ENCODE data around the gene MOGAT1.
"Not testable (repeated sequence)": the region's sequence is repeated elsewhere in the genome, so short reads cannot be mapped to it uniquely, and the experiment has no call there.

Gene MOGAT1

DNA sequence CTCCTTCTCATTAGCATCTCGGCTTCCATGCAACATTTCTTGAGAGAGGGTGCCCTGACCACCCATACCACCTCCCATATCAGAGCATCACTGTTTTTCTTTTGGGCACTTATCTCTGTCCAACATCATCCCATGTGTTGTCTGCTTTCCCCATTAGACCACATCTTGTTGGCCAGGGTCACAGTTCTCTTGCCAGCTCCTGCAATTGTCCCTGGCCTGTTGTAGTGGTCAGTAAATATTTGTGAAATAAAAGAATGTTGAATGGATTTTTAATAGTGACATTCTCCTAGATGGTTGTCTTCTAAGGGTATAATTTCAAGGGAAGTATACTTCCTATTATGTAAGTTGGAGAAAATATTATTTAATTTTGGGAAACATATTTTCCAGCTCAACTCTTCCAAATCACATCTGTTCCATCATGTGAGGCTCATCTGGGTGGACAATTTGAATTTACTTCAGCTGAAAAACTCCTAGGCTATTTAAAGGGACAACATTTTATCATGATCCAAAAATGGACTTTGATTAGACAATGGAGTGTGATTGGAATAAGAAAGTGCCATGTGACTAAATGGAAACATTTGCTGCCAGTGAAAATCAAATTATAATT lies 83.0 kb downstream of the MOGAT1 start:
- H3K4me1 ChIP-seq (ENCODE audit: control insufficient read depth, insufficient read depth, low read length), result peaks cover 2% of the 10 kb centered on the region; the same call in 1 of the 2 replicates
- no peaks in the 10 kb centered on the region for H3K27me3 ChIP-seq (ENCODE audit: control insufficient read depth, insufficient read depth, low read length)
- DNase-seq (ENCODE audit: low read depth, low spot score), result no peak
- no peaks in the 10 kb centered on the region for H3K9me3 ChIP-seq (ENCODE audit: control insufficient read depth, insufficient read depth, low read length)
- no peak overlapping the region for H3K27ac ChIP-seq (ENCODE audit: low read length)
- H3K36me3 ChIP-seq (ENCODE audit: control insufficient read depth, insufficient read depth, low read length), result no peaks in the 10 kb centered on the region
- H3K4me3 ChIP-seq (ENCODE audit: low read length), result no peak overlapping the region
- WGBS (ENCODE audit: insufficient coverage, insufficient read length), result no CpG with 5 or more reads among the region's 1 CpG

DNA sequence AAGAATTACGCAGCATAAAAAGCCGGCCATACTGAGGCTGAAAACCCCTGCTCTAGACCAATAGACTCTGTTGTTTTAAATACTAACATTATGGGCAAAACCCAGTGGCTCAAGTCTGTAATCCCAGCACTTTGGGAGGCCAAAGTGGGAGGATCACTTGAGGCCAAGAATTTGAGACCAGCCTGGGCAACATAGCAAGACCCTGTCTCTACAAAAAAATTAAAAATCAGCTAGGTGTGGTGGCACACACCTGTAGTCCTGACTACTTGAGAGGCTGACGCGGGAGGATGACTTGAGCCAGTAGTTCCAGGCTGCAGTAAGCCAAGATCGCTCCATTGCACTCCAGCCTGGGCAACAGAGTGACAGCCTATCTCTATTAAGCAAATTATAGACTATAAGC lies 84.1 kb downstream of the MOGAT1 start:
- H3K27me3 ChIP-seq (ENCODE audit: control insufficient read depth, insufficient read depth, low read length); H3K9me3 ChIP-seq (ENCODE audit: control insufficient read depth, insufficient read depth, low read length); H3K4me1 ChIP-seq (ENCODE audit: control insufficient read depth, insufficient read depth, low read length); H3K27ac ChIP-seq (ENCODE audit: low read length); H3K36me3 ChIP-seq (ENCODE audit: control insufficient read depth, insufficient read depth, low read length); DNase-seq (ENCODE audit: low read depth, low spot score); H3K4me3 ChIP-seq (ENCODE audit: low read length): not testable (repeated sequence)
- no CpG with 5 or more reads among the region's 5 CpGs for WGBS (ENCODE audit: insufficient coverage, insufficient read length)

DNA sequence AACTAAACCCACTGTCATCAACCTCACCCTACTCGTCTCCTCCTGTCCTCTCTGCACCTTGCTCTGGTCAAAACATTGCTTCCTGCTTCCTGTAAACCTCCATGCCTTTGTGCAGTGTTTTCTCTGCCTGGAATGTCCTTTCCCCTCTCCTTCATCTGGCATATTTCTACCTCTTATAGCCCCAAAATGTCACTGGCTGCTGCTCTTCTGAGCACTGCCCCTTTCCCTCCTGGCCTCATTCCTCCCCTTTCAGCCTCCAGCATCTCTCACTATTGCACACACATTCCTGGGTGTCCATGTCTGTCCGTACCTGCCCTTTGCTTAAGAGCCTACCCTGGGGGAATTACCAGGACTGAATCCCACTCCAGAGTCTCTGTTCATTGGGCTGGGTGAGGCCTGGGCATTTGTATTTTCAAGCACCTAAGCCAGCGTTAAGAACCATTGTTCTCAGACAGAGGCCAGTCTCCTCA lies 84.9 kb downstream of the MOGAT1 start:
- Histone ChIP-seq H3K36me3 (ENCODE audit: control insufficient read depth, insufficient read depth, low read length) (no peaks in the 10 kb centered on the region), H3K4me1 (ENCODE audit: control insufficient read depth, insufficient read depth, low read length) (peaks cover 2% of the 10 kb centered on the region; the same call in 1 of the 2 replicates), H3K9me3 (ENCODE audit: control insufficient read depth, insufficient read depth, low read length) (no peaks in the 10 kb centered on the region), H3K4me3 (ENCODE audit: low read length) (no peak overlapping the region), H3K27ac (ENCODE audit: low read length) (no peak overlapping the region), H3K27me3 (ENCODE audit: control insufficient read depth, insufficient read depth, low read length) (no peaks in the 10 kb centered on the region)
- WGBS (ENCODE audit: insufficient coverage, insufficient read length), result no CpG with 5 or more reads among the region's 3 CpGs
- no peak for DNase-seq (ENCODE audit: low read depth, low spot score)

DNA sequence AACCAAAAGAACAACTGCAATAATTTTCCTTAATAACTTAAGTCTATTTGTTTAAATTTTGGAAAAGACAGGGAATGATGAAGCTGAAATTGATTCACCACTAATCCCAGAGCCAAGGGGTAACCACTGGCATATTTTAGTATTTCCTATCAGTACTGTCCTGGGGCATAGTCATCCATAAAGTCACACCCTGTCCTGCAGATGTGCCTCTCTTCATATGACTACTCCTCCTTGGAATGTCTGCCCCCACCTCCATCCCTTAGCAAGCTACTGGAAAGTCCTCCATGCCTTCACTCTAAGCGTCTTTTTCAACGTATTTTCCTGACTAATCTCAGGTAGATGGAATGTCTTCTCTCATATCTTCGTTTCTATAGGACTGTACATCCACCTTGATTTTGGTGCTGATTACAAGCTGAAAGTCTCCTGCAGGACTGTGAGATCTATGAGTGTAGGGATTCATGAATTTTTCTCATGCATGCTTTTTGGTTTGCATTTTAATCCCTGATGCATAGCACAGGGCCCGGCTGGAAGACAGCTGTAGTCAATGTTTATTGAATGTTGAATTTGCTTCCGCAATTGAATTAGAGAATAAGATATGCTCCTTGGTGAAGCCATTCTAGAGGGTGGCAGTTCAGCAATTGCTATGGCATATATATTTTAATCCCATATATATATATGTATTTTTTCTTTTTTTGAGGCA lies 85.6 kb downstream of the MOGAT1 start:
- Histone ChIP-seq H3K36me3 (ENCODE audit: control insufficient read depth, insufficient read depth, low read length) (no peaks in the 10 kb centered on the region), H3K27ac (ENCODE audit: low read length) (no peak overlapping the region), H3K9me3 (ENCODE audit: control insufficient read depth, insufficient read depth, low read length) (no peaks in the 10 kb centered on the region), H3K27me3 (ENCODE audit: control insufficient read depth, insufficient read depth, low read length) (no peaks in the 10 kb centered on the region), H3K4me3 (ENCODE audit: low read length) (no peak overlapping the region), H3K4me1 (ENCODE audit: control insufficient read depth, insufficient read depth, low read length) (peaks cover 2% of the 10 kb centered on the region; the same call in 1 of the 2 replicates)
- no CpG with 5 or more reads among the region's 5 CpGs for WGBS (ENCODE audit: insufficient coverage, insufficient read length)
- DNase-seq (ENCODE audit: low read depth, low spot score), result no peak

Data from iPS DF 6.9 (cell line).